ENCODE measurements around the gene LSM3. TPM values are rescaled to one million over a fixed set of nuclear protein-coding genes. Genes with fewer than 3 reads are reported as not detected.

The LSM3 gene
- total and polyA plus RNA-seq, 9 of the 15 experiments (the other 6 are each of a cell fraction or from before 2014, with no cell fraction given), result 33.8 to 203 (median 61.2) TPM

GRCh38 chr3:14242490-14243311 lies 64.1 kb downstream of the LSM3 start (continued):
- TF ChIP-seq ZNF197 (CRISPR knock-in tag; IDR thresholded peaks at IDR 0.05; ENCODE audit: low read depth) (0 out of 2 replicates have a peak, but pooled peaks have one; percentile 44), THAP12 (CRISPR knock-in tag; IDR thresholded peaks at IDR 0.05) (no peak), E2F6 (IDR thresholded peaks at IDR 0.05; ENCODE audit: borderline replicate concordance in 1 of 2, extremely low read depth in 1 of 2, insufficient read depth in 1 of 2, insufficient read length in 1 of 2, low read depth in 1 of 2, low read length in 1 of 2, poor library complexity in 1 of 2, severe bottlenecking in 1 of 2) (peak in 1 of 2 experiments; percentile 73), SMARCA4 (IDR thresholded peaks at IDR 0.05) (no peak), MCM7 (IDR thresholded peaks at IDR 0.05) (no peak), MAX (CRISPR knock-in tag; IDR thresholded peaks at IDR 0.05) (peak; percentile 29; the same call in 1 of the 2 replicates), SMC3 (conservative IDR thresholded peaks at IDR 0.05; ENCODE audit: insufficient read depth, low read depth, low read length) (no peak), L3MBTL2 (IDR thresholded peaks at IDR 0.05) (peak; percentile 76), HEY1 (CRISPR knock-in tag; IDR thresholded peaks at IDR 0.05; ENCODE audit: borderline replicate concordance) (no peak), MCM3 (IDR thresholded peaks at IDR 0.05) (no peak), NR4A1 (CRISPR knock-in tag; IDR thresholded peaks at IDR 0.05) (no peak), NR4A1 (tag; IDR thresholded peaks at IDR 0.05) (peak; percentile 76; the same call in 1 of the 2 replicates), GABPA (tag; conservative IDR thresholded peaks at IDR 0.05; ENCODE audit: low read depth) (peak; percentile 84), SMAD2 (IDR thresholded peaks at IDR 0.05; ENCODE audit: low read depth, low read length) (no peak), ID3 (CRISPR knock-in tag; IDR thresholded peaks at IDR 0.05) (no peak), ID3 (tag; IDR thresholded peaks at IDR 0.05) (peak; percentile 52; the same call in 1 of the 2 replicates), ZNF232 (CRISPR knock-in tag; IDR thresholded peaks at IDR 0.05) (no peak), GATAD2B (IDR thresholded peaks at IDR 0.05; ENCODE audit: borderline replicate concordance) (no peak), CBX2 (IDR thresholded peaks at IDR 0.05; ENCODE audit: insufficient read depth, low read length, poor library complexity, severe bottlenecking) (no peak)

Data from K562 (cell line).